Dendritic cell treated with granulocyte-macrophage colony-stimulating factor and Interleukin-4, amounts not matched to agents 40 ng/mL and 50 ng/mL, for 4 days (primary cell): ENCODE measurements around the gene RAB19.

ENCODE experiments used
- H3K27ac Mint-ChIP-seq: one replicate; pipeline ENCODE4 v1.8.0; 2022; ENCODE audit warnings: mild to moderate bottlenecking, mixed read lengths
- H3K27me3 Mint-ChIP-seq: one replicate; pipeline ENCODE4 v1.8.0; 2022; ENCODE audit warnings: mild to moderate bottlenecking, mixed read lengths
- H3K36me3 Mint-ChIP-seq: one replicate; pipeline ENCODE4 v1.8.0; 2022; ENCODE audit warnings: low read depth, mixed read lengths
- H3K4me1 Mint-ChIP-seq: one replicate; pipeline ENCODE4 v1.8.0; 2022; ENCODE audit warnings: low read depth, mixed read lengths
- H3K4me3 Mint-ChIP-seq: one replicate; pipeline ENCODE4 v1.8.0; 2022; ENCODE audit warnings: mild to moderate bottlenecking, moderate library complexity, mixed read lengths
- H3K9me3 Mint-ChIP-seq: one replicate; pipeline ENCODE4 v1.8.0; 2022; ENCODE audit warnings: mixed read lengths
- intact Hi-C: fragments of 100-400 bp; cut with micrococcal nuclease; formaldehyde crosslinking; loops from one replicate; pipeline ENCODE4 v1.15.0; 2022

RAB19 gene

DNA sequence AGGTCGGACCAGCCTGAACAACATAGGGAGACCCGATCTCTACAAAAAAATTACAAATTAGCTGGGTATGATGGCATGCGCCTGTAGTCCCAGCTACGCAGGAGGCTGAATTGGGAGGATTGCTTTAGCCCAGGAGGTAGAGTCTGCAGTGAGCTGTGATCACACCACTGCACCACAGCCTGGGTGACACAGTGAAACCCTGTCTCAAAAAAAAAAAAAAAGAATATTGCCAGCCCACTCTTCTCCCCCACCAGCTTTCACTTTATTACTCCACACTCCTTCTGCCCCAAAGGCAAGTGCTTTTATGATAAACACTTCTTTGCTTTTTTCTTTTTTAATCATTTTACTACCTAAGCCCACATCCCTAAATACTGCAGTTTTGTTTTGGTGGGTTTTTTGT is 14.8 kb downstream of the RAB19 start:
- Mint-ChIP-seq H3K36me3 (no peaks in the 10 kb centered on the region), H3K27ac (no peak overlapping the region), H3K4me1 (no peaks in the 10 kb centered on the region), H3K27me3 (peaks cover 30% of the 10 kb centered on the region), H3K4me3 (no peak overlapping the region), H3K9me3 (no peaks in the 10 kb centered on the region)
- intact Hi-C loops, result no loop called here

DNA sequence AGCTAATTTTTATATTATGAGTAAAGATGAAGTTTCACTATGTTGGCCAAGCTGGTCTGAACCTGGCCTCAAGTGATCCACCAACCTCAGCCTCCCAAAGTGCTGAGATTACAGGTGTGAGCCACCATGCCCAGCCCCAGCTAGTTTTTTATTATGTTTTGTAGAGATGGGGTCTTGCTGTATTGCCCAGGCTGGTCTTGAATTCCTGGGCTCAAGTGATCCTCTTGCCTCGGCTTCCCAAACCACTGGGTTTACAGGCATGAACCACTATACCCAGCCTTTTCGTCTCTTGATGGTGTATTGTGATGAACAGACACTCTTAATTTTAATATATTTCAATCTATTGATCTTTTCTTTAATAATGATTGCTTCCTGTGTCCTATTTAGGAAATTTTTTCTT is 17.7 kb downstream of the RAB19 start:
- no peaks in the 10 kb centered on the region for H3K36me3 Mint-ChIP-seq
- no peaks in the 10 kb centered on the region for H3K4me1 Mint-ChIP-seq
- peaks cover 21% of the 10 kb centered on the region for H3K27me3 Mint-ChIP-seq
- intact Hi-C loops, result no loop called here
- H3K27ac Mint-ChIP-seq, result no peak overlapping the region
- no peaks in the 10 kb centered on the region for H3K9me3 Mint-ChIP-seq
- H3K4me3 Mint-ChIP-seq, result no peak overlapping the region

DNA sequence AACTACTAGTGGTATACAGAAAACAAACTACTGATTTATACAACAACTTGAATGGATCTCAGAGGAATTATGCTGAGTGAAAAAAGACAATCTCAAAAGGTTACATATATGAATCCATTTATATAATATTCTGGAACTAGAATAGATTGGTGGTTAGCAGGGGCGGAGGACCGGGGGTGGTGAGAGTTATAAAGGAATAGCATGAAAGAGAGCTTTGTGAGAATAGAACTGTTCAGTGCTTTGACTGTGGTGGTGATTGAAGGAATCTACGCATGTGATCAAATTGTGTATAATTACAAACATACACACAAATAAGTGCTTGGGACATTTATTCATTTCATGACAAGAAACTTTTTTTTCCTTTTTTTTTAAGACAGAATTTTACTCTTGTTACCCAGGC is 19.6 kb downstream of the RAB19 start:
- intact Hi-C loops, result no loop called here
- H3K9me3 Mint-ChIP-seq, result no peaks in the 10 kb centered on the region

DNA sequence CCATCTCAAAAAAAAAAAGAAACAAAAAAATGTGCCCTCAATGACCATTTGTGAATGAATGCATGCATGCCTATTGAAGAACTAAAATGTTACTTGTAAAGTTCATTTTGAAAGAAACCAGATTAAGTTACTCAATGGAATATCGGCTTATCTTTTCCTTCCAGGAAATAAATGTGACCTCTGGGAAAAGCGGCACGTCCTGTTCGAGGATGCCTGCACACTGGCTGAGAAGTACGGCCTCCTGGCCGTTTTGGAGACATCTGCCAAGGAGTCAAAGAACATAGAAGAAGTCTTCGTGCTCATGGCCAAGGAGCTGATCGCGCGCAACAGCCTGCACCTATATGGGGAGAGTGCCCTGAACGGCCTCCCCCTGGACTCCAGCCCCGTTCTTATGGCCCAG is 21.9 kb downstream of the RAB19 start:
- Mint-ChIP-seq H3K27me3 (peaks cover 22% of the 10 kb centered on the region), H3K36me3 (no peaks in the 10 kb centered on the region), H3K4me3 (no peak overlapping the region), H3K4me1 (peaks cover 5% of the 10 kb centered on the region), H3K27ac (no peak overlapping the region), H3K9me3 (no peaks in the 10 kb centered on the region)
- intact Hi-C loops, result no loop called here

More for the DNA sequence above, 19.6 kb downstream of the RAB19 start:
- H3K36me3 Mint-ChIP-seq, result no peaks in the 10 kb centered on the region
- H3K27me3 Mint-ChIP-seq, result peaks cover 19% of the 10 kb centered on the region
- H3K4me1 Mint-ChIP-seq, result peaks cover 3% of the 10 kb centered on the region
- no peak overlapping the region for H3K27ac Mint-ChIP-seq
- H3K4me3 Mint-ChIP-seq, result no peak overlapping the region

DNA sequence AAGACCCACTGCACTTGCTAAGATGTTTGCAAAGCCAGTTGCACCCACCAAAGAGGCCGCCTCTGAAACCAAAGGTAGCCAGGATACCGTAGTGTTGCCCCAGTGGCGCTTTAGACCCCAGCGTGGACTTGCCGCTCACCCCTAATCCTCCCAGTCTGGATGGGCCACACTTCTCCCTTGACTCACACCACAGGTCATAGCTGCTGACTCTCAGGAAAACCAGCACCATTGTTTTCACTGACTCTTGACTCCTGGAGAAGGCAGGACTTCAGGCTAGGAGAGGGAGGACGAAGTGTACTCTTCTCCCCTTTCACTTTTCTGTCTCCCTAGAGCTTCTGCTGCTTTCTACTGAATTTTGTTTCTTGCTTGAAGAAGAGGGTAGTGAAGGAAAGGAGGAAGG is 22.3 kb downstream of the RAB19 start:
- intact Hi-C loops, result no loop called here
- Mint-ChIP-seq H3K27me3 (peaks cover 24% of the 10 kb centered on the region), H3K4me3 (no peak overlapping the region), H3K36me3 (no peaks in the 10 kb centered on the region), H3K27ac (no peak overlapping the region), H3K4me1 (peaks cover 5% of the 10 kb centered on the region), H3K9me3 (no peaks in the 10 kb centered on the region)

DNA sequence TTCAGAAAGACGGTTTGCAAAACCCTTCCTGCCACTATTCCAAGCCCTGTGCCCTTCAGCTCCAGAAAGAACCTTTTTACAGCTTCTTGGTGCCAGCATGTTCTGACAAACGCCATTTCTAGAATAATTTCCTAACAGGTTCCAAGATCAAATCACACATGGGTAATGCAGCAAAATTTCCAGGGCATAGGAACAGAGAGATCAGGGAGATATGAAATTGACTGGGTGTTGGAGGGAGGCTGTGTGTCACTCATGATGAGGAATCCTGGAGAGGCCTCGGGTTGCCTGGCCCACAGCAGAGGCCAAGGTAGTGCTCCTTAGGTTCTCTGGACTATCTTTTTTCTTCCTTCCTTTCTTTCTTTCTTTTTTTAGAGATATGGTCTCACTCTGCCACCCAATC is 29.5 kb downstream of the RAB19 start:
- Mint-ChIP-seq H3K4me3 (no peak overlapping the region), H3K4me1 (peaks cover 4% of the 10 kb centered on the region), H3K36me3 (no peaks in the 10 kb centered on the region), H3K9me3 (no peaks in the 10 kb centered on the region), H3K27me3 (peaks cover 33% of the 10 kb centered on the region), H3K27ac (no peak overlapping the region)
- intact Hi-C loops, result no loop called here

DNA sequence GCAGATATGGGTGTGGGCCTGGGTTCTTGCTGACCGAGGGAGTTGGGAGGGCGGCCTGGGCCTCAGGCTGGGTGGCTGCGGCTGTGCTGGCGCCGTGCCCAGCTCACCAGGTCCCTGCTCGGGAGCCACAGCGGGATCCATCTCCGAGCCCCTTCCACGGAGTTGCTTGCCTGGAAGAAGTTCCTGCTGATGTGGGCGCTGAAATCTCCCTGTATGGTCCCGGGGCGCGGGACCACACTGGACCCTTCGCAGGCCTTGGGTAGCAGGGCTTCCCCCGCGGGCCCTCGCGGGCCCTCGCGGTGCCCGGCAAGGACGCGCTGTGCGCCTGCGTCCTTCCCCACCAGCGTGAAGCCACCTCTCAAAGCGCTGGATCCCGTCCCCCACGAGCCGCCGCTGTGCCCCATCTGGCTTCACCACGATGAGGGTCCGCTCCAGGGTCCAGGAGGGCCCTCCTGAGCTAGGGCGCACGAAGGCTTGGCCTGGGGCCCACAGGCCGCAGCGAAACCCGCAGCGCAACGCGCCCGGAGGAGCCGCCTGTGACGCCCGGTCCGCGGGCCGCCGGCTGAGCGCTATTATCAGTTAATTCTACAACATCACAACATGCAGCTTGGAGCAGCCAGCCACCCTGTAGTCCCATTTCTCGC is 31.5 kb downstream of the RAB19 start:
- H3K27ac Mint-ChIP-seq, result no peak overlapping the region
- intact Hi-C loops, result no loop called here
- H3K27me3 Mint-ChIP-seq, result peaks cover 26% of the 10 kb centered on the region

DNA sequence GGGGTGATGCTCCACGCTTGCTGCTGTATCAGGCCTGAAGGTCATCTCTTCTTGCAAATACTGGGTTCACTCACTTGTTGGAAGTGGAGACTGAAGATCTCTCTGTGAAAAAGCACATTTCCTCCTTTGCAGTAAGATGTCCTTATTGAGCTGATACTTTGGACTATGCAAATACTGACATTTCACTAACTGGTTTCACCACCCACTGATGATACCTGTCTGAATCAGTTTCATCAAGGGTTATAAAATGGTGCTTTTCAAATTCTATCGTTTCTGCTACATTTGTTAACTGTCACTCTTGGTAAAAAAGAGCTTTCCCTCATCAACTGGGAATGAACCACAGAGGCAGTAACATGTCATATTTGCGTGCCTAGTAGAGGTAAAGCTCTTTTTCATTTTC is 35.5 kb downstream of the RAB19 start:
- Mint-ChIP-seq H3K27ac (no peak overlapping the region), H3K36me3 (no peaks in the 10 kb centered on the region), H3K27me3 (peaks cover 22% of the 10 kb centered on the region), H3K4me1 (no peaks in the 10 kb centered on the region), H3K9me3 (no peaks in the 10 kb centered on the region), H3K4me3 (no peak overlapping the region)
- intact Hi-C loops, result no loop called here

More for the DNA sequence above, 31.5 kb downstream of the RAB19 start:
- H3K36me3 Mint-ChIP-seq, result no peaks in the 10 kb centered on the region
- H3K9me3 Mint-ChIP-seq, result no peaks in the 10 kb centered on the region
- H3K4me1 Mint-ChIP-seq, result no peaks in the 10 kb centered on the region
- no peak overlapping the region for H3K4me3 Mint-ChIP-seq

DNA sequence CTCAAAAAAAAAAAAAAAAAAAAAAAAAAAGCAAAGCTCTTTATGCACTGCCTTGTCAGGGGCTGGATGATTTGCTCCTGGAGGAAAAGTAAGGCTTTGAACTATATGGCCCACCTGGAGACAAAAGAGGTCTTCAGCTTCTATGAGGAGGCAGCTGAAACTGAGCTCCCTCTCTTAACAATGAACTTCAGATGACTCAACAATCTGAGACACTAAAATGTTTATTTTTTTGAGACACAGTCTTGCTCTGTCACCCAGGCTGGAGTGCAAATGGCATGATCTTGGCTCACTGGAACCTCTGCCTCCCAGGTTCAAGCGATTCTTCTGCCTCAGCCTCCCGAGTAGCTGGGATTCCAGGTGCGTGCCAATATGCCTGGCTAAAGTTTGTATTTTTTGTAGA is 36.7 kb downstream of the RAB19 start:
- intact Hi-C loops, result no loop called here
- H3K36me3 Mint-ChIP-seq, result peaks cover 5% of the 10 kb centered on the region
- no peaks in the 10 kb centered on the region for H3K9me3 Mint-ChIP-seq
- H3K4me1 Mint-ChIP-seq, result no peaks in the 10 kb centered on the region
- no peak overlapping the region for H3K27ac Mint-ChIP-seq
- H3K4me3 Mint-ChIP-seq, result no peak overlapping the region
- H3K27me3 Mint-ChIP-seq, result peaks cover 13% of the 10 kb centered on the region

DNA sequence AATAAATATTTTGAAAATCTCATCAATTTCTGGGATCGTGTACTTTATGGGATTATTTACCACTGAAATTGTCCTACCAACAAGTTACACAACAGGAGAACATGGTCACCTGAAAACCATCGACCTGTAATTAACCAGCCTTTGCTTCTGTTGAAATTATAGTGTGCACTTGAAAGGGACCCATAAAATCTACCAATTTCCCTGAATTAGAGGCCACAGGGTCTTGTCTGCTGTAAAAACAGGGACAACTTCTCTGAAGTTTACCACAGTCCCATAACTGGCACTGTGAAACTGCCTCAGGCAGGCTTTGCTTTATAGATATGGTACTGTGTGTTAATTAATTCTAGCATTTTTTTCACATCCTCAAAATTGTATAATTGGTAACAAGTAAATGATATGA is 37.7 kb downstream of the RAB19 start:
- Mint-ChIP-seq H3K27me3 (peaks cover 6% of the 10 kb centered on the region), H3K27ac (no peak overlapping the region), H3K9me3 (no peaks in the 10 kb centered on the region), H3K36me3 (peaks cover 5% of the 10 kb centered on the region), H3K4me1 (no peaks in the 10 kb centered on the region), H3K4me3 (no peak overlapping the region)
- intact Hi-C loops, result no loop called here

DNA sequence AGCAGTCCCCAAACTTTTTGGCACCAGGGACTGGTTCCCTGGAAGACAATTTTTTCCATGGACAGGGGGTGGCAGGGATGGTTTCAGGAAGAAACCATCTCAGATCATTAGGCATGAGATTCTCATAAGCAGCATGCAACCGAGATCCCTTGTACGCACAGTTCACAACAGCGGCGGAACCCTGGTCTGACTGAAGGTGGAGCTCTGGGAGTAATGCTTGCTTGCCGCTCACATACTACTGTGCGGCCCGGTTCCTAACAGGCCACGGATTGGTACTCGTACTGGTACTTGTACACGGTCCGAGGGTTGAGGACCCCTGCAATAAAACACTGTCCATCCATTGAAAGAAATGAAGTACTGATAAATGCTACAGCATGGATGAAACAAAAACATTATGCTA is 42.6 kb downstream of the RAB19 start:
- Mint-ChIP-seq H3K4me1 (peaks cover 6% of the 10 kb centered on the region), H3K27me3 (no peaks in the 10 kb centered on the region), H3K36me3 (peaks cover 10% of the 10 kb centered on the region), H3K4me3 (no peak overlapping the region), H3K9me3 (no peaks in the 10 kb centered on the region), H3K27ac (no peak overlapping the region)
- intact Hi-C loops, result no loop called here

DNA sequence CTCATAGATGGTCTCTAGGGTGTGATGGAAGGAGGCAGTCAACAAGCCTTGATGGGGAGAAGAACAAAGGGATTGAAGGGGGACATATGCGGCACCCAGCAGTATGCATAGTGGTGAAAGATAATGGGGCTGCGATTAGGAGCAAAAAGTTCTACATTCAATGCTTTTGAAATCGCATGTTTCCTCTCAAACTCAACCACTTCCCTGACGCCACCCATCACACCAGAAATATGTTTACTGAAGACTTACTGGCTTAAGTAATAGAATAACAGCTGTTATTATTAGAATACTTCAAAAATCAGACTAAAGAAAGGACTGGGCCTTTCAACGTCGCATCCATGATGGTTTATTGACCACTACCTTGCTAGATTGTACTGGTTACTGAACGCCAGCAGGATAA is 44.0 kb downstream of the RAB19 start:
- peaks cover 23% of the 10 kb centered on the region for H3K36me3 Mint-ChIP-seq
- H3K4me1 Mint-ChIP-seq, result peaks cover 11% of the 10 kb centered on the region
- peak overlapping the region; percentile 24 for H3K27ac Mint-ChIP-seq
- H3K9me3 Mint-ChIP-seq, result no peaks in the 10 kb centered on the region
- H3K4me3 Mint-ChIP-seq, result no peak overlapping the region
- intact Hi-C loops, result no loop called here
- no peaks in the 10 kb centered on the region for H3K27me3 Mint-ChIP-seq

DNA sequence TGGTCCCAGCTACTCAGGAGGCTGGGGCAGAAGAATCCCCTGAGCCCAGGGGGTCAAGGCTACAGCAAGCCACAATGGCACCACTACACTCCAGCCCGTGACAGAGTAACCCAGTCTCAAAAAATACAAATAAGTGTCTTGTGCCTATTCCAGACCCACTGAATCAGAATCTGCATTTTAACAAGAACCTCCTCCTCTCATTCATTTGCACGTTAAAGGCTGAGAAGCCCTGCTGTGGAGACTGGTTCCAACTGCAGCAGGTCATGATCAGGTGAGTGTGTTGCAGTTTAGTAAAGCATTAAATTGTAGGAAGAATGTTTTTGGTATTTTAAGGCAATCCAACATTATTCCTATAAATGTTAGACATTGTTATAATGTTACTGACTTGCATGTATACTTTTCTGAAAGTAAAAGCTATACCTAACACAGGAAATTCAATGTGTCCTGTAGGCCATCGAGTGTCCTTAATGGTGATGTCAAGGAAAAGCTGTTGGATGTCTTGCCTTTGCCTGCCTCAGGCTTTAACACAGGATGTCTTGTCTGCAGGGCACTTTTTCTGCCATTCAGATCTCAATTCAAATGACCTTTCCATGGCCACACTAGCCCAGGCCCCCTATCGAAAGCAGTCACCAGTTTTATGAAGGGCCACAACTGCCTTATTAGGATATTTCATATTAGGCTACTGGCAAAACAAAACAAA is 45.1 kb downstream of the RAB19 start:
- intact Hi-C loops, result no loop called here
- no peaks in the 10 kb centered on the region for H3K27me3 Mint-ChIP-seq
- H3K27ac Mint-ChIP-seq, result no peak overlapping the region
- peaks cover 11% of the 10 kb centered on the region for H3K4me1 Mint-ChIP-seq
- no peaks in the 10 kb centered on the region for H3K9me3 Mint-ChIP-seq
- no peak overlapping the region for H3K4me3 Mint-ChIP-seq
- H3K36me3 Mint-ChIP-seq, result peaks cover 34% of the 10 kb centered on the region

DNA sequence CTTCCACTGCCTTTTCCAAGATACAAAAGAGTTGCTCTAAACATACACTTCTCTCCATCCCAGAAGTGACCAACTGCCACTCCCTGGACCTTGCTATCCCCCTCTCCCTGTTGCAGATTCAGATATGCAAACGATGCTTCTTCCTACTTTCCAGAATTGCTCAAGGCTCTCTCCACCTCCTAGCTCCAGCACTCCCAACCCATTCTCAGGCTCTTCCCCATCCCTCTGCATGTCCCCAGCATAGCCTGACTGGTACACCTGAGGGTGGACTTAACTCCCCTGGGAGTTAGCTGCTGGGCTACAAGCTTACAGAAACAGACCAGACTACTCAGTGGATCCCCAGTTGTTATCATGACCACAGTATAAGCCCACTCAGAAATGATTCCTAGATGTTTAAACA is 47.9 kb downstream of the RAB19 start:
- Mint-ChIP-seq H3K27me3 (no peaks in the 10 kb centered on the region), H3K36me3 (peaks cover 57% of the 10 kb centered on the region), H3K4me1 (peaks cover 16% of the 10 kb centered on the region), H3K4me3 (no peak overlapping the region), H3K27ac (no peak overlapping the region), H3K9me3 (no peaks in the 10 kb centered on the region)
- intact Hi-C loops, result no loop called here

DNA sequence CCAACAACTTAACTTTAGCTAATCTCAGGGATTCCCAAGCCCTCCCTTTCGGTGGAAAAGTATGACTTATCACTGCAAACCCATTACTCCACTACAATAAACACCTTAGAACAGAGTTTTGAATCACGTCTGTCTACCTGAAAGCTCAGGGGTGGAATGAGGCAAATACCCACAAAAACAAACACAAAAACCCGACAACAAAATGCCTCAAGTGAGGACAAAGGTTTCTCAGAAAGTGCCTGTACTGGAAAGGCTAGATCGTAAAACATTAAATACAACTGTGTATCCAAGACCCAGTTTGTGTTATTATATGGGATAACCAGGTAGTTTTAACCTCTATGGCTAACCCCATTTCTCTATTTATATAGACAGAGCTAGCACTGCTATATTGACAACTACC is 49.4 kb downstream of the RAB19 start:
- Mint-ChIP-seq H3K9me3 (no peaks in the 10 kb centered on the region), H3K4me3 (no peak overlapping the region), H3K4me1 (peaks cover 11% of the 10 kb centered on the region), H3K27ac (no peak overlapping the region), H3K27me3 (no peaks in the 10 kb centered on the region), H3K36me3 (peaks cover 72% of the 10 kb centered on the region)
- intact Hi-C loops, result no loop called here
